ENCODE data around the gene PWWP2A.

The PWWP2A gene

DNA sequence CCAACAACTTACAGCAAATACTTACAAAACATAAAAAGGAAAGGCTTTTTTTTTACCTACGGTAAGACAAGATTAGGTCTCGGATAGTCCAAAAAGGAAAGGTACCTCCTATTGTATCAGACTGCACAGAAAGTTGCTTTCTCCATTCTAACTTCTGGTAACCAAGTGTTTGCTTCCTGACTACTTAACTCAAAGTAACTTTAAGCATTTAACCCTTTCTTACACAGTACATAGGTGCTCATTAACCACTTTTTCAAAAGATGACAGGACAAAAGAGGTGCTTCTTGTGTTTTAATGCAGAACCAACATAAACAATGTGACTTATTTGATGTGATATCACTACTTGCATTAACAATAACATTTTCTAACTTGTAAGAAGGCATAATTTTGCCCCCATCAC lies 23.1 kb downstream of the PWWP2A start:
- no peaks in the 10 kb centered on the region for H3K27me3 Mint-ChIP-seq
- no peak overlapping the region for H3K4me3 Mint-ChIP-seq

DNA sequence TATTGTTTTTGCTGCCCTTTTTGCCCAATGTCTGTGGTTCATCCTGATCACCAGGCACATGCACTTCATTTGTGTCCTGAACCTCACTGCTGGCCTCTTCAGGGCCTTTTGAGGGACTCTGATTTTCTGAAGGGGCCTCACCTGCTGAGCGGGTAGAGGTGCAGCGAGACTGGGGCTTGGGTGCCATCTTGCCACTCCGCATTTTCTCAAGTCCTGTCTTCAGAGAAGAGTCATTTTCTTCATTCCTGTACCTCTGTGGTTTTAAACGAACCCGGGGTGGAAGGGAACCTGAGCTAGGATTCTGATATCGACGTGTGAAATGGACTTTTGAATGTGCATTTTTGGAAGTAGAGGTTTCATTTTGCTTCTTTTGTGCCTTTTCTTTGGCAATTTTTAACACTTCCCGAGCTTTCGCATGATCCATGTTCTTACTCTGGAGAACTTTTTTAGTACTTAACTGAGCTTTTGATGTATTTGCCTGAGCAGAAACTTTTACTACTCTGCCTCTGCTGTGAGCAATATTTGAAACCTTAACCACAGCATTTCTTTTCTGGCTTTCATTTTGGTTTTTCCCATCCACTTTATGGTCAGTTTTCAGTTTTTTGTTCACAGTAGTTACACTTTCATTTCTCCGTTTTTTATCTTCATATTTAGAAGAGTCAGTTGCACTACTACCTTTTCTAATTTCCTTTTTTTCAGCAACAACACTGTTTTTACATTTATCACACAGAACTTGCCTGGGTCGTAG lies 26.1 kb downstream of the PWWP2A start:
- H3K36me3 Mint-ChIP-seq (ENCODE audit: low read depth) = peaks cover 53% of the 10 kb centered on the region
- peaks cover 17% of the 10 kb centered on the region for H3K4me1 Mint-ChIP-seq (ENCODE audit: low read depth)
- H3K4me3 Mint-ChIP-seq = peak overlapping the region; percentile 7

More for the DNA sequence above, 23.1 kb downstream of the PWWP2A start:
- Mint-ChIP-seq H3K36me3 (ENCODE audit: low read depth) (peaks cover 50% of the 10 kb centered on the region), H3K9me3 (no peaks in the 10 kb centered on the region), H3K4me1 (ENCODE audit: low read depth) (peaks cover 20% of the 10 kb centered on the region), H3K27ac (no peak overlapping the region)

GRCh38 chr5:160092514-160092913 lies 26.7 kb downstream of the PWWP2A start:
- Mint-ChIP-seq H3K9me3 (no peaks in the 10 kb centered on the region), H3K27me3 (no peaks in the 10 kb centered on the region), H3K4me3 (no peak overlapping the region)

More for the DNA sequence above, 26.1 kb downstream of the PWWP2A start:
- Mint-ChIP-seq H3K27me3 (no peaks in the 10 kb centered on the region), H3K9me3 (no peaks in the 10 kb centered on the region), H3K27ac (peak overlapping the region; percentile 57)

DNA sequence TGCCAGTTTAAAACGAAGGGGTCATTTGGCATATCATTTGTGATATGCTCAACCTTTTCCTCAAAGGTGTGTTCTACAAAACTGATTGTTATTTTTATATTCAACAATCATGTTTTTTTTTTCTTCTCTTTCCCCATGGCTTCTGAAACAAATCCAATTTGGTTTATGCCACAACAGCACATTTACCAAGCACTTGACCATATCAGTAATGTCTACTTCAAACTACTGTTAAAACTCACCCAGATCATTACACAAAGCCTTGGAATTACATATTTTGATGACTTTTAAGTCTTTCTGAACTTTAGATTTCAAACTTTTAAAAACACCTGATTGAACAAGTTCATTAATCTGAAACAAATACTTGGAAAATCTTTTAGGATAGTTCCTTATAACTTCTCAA lies 29.2 kb downstream of the PWWP2A start:
- H3K27me3 Mint-ChIP-seq = no peaks in the 10 kb centered on the region
- no peak overlapping the region for H3K27ac Mint-ChIP-seq
- H3K9me3 Mint-ChIP-seq = no peaks in the 10 kb centered on the region
- peaks cover 40% of the 10 kb centered on the region for H3K36me3 Mint-ChIP-seq (ENCODE audit: low read depth)
- H3K4me1 Mint-ChIP-seq (ENCODE audit: low read depth) = peaks cover 13% of the 10 kb centered on the region
- no peak overlapping the region for H3K4me3 Mint-ChIP-seq

More at GRCh38 chr5:160092514-160092913, 26.7 kb downstream of the PWWP2A start:
- Mint-ChIP-seq H3K36me3 (ENCODE audit: low read depth) (peaks cover 49% of the 10 kb centered on the region), H3K4me1 (ENCODE audit: low read depth) (peaks cover 13% of the 10 kb centered on the region), H3K27ac (no peak overlapping the region)

DNA sequence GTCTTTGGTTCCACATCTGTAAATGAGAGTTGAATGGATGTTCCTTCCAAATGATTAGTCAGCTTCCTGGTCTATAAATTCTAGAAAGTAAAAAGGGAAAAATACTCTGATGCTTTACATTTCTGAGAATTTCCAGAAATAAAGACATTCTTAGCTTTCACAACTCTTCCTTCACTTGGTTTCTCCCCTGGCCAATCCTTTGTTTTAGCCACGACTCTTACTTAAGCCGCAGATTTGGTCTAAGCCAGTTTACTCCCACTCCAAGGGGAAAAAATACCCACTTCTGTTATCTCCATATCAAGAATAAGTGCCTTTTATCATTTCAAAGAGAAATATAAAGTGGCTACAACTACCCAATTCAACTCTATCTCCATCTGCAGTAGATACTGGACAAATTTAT lies 29.7 kb downstream of the PWWP2A start:
- Mint-ChIP-seq H3K9me3 (no peaks in the 10 kb centered on the region), H3K4me3 (no peak overlapping the region), H3K27me3 (no peaks in the 10 kb centered on the region), H3K27ac (no peak overlapping the region), H3K36me3 (ENCODE audit: low read depth) (peaks cover 39% of the 10 kb centered on the region), H3K4me1 (ENCODE audit: low read depth) (peaks cover 13% of the 10 kb centered on the region)

- Mint-ChIP-seq H3K4me3 (no peak overlapping the region), H3K9me3 (no peaks in the 10 kb centered on the region), H3K27ac (no peak overlapping the region), H3K4me1 (ENCODE audit: low read depth) (peaks cover 9% of the 10 kb centered on the region), H3K36me3 (ENCODE audit: low read depth) (peaks cover 32% of the 10 kb centered on the region), H3K27me3 (no peaks in the 10 kb centered on the region)
These were observed 30.4 kb downstream of the PWWP2A start for GRCh38 chr5:160088805-160089204.

- peaks cover 16% of the 10 kb centered on the region for H3K36me3 Mint-ChIP-seq (ENCODE audit: low read depth)
- no peaks in the 10 kb centered on the region for H3K9me3 Mint-ChIP-seq
- no peak overlapping the region for H3K4me3 Mint-ChIP-seq
- H3K4me1 Mint-ChIP-seq (ENCODE audit: low read depth) = no peaks in the 10 kb centered on the region
- no peak overlapping the region for H3K27ac Mint-ChIP-seq
- H3K27me3 Mint-ChIP-seq = no peaks in the 10 kb centered on the region
These were observed 32.1 kb downstream of the PWWP2A start for GRCh38 chr5:160087199-160087598.

DNA sequence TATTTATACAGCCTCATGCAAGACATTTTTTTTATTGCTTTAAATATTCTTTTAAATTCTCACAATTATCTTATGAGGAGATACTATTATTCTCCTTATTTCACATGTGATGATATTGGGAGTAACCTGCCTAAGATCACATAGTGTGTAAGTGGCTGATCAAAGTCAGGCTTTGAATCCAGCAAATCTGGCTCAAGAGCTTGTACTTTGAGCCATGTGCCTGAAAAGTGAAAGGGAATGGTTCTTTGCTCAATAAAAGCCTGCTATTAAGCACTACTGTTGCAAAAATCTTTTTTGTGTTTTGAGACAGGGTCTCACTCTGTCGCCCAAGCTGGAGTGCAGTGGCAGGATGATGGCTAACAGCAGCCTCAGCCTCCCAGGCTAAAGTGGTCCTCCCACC lies 35.1 kb downstream of the PWWP2A start:
- Mint-ChIP-seq H3K36me3 (ENCODE audit: low read depth) (no peaks in the 10 kb centered on the region), H3K27me3 (no peaks in the 10 kb centered on the region), H3K9me3 (no peaks in the 10 kb centered on the region), H3K4me3 (no peak overlapping the region), H3K27ac (no peak overlapping the region), H3K4me1 (ENCODE audit: low read depth) (no peaks in the 10 kb centered on the region)

DNA sequence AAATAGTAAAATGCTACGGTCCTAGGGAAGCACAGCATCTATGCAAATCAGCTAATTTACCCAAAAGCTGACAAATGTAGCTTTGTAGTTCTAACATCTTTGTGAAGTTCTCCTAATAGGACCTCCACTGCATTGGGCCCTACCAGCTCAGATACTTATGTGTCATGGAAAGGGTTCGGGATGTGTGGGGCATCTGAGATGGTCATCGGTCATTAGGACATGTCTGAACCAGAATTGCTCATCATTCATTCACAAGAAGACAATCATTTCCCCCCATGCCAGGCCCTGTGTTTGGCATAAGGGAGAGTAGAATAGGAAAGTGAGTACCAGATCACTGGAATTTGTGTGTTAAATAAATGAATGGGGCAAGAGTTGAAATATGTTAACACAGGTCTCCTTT lies 35.7 kb downstream of the PWWP2A start:
- no peaks in the 10 kb centered on the region for H3K4me1 Mint-ChIP-seq (ENCODE audit: low read depth)
- H3K27ac Mint-ChIP-seq = no peak overlapping the region
- H3K27me3 Mint-ChIP-seq = no peaks in the 10 kb centered on the region
- no peaks in the 10 kb centered on the region for H3K36me3 Mint-ChIP-seq (ENCODE audit: low read depth)
- no peak overlapping the region for H3K4me3 Mint-ChIP-seq
- no peaks in the 10 kb centered on the region for H3K9me3 Mint-ChIP-seq

DNA sequence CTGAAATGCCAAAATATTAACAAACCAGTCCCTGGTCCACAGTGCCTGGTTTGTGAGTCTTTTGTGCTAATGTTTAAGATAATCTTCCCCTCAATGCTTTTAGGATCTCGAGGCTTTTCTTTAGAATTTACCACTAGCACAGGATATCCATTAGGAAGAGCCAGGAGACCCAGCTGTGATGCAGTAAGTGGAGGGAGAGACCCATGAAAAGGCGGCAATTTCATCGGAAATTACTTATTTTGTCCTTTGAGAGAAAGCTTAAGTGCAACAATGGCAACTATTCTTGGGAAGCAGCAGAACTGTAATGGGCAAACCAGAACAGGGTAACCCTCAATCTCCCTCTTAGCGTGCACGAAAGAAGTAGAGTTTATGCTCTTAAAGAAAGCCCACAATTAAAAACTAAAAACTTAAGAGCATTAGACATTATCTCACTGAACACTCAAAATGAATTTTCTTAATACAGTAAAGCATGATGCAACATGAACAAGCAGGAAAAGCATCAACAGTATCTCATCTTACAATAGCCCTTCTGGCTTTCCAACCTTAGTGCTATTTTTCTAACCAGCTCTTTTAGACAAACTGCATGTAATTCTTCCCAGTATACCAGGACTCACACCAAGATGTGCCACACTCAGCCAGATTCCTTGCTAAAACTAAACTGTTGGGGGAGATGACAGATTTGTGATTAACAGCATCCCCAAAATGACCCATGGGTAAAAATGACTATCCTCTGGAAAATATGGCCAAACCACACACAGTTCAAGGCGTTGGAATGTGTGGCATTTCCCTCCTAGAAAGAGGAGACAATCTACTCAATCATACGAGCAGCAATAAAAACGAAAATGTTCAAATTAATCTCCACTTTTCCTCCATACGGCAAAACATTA lies 36.4 kb downstream of the PWWP2A start:
- Mint-ChIP-seq H3K4me3 (no peak overlapping the region), H3K27me3 (no peaks in the 10 kb centered on the region), H3K36me3 (ENCODE audit: low read depth) (no peaks in the 10 kb centered on the region), H3K9me3 (no peaks in the 10 kb centered on the region), H3K4me1 (ENCODE audit: low read depth) (no peaks in the 10 kb centered on the region), H3K27ac (no peak overlapping the region)

DNA sequence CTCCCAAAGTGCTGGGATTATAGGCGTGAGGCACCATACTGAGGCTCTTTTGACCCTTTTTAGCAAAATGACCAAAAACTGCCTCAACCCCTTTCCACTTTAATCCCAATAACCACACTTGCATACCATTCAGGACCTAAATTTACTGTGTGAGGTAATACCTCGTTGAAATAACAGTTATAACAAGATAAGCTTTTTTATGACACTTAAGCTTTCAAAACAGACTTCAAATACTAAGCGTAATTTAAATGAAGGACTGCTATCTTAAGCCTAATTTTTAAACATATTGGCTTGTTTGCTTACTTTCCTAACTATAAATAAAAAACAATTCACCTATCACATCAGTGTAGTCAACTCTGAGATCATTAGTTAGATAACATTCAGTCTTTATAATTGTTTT lies 37.8 kb downstream of the PWWP2A start:
- Mint-ChIP-seq H3K27me3 (no peaks in the 10 kb centered on the region), H3K4me3 (no peak overlapping the region), H3K27ac (no peak overlapping the region), H3K36me3 (ENCODE audit: low read depth) (peaks cover 8% of the 10 kb centered on the region), H3K4me1 (ENCODE audit: low read depth) (no peaks in the 10 kb centered on the region), H3K9me3 (no peaks in the 10 kb centered on the region)

GRCh38 chr5:160079753-160080152 lies 39.5 kb downstream of the PWWP2A start:
- H3K36me3 Mint-ChIP-seq (ENCODE audit: low read depth) = peaks cover 8% of the 10 kb centered on the region

DNA sequence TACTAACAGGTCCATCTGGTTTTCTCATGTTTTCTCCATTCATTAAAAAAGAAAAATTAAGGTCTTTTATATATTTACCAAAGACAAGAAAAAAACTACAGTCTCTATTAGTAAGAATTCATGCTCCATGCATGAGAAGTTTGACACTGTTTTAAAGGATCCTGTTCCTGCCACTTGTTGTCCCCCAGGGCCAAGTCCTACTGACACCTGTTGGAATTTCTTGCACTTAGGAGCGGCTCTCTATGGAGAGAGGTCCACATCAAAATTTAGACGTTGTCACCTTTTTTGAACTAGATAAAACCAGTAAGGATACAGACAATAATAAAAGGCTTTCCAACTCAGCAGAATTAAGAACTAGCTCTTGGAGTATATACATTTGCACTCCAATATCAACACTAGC lies 42.3 kb downstream of the PWWP2A start:
- Mint-ChIP-seq H3K27ac (no peak overlapping the region), H3K27me3 (no peaks in the 10 kb centered on the region), H3K36me3 (ENCODE audit: low read depth) (peaks cover 12% of the 10 kb centered on the region), H3K9me3 (no peaks in the 10 kb centered on the region), H3K4me1 (ENCODE audit: low read depth) (no peaks in the 10 kb centered on the region), H3K4me3 (no peak overlapping the region)

More at GRCh38 chr5:160079753-160080152, 39.5 kb downstream of the PWWP2A start:
- Mint-ChIP-seq H3K4me1 (ENCODE audit: low read depth) (no peaks in the 10 kb centered on the region), H3K27ac (no peak overlapping the region), H3K27me3 (no peaks in the 10 kb centered on the region), H3K4me3 (no peak overlapping the region), H3K9me3 (no peaks in the 10 kb centered on the region)

- no peak overlapping the region for H3K27ac Mint-ChIP-seq
- H3K4me1 Mint-ChIP-seq (ENCODE audit: low read depth) = no peaks in the 10 kb centered on the region
- H3K9me3 Mint-ChIP-seq = no peaks in the 10 kb centered on the region
- H3K36me3 Mint-ChIP-seq (ENCODE audit: low read depth) = peaks cover 12% of the 10 kb centered on the region
- no peak overlapping the region for H3K4me3 Mint-ChIP-seq
- H3K27me3 Mint-ChIP-seq = no peaks in the 10 kb centered on the region
These were observed 44.2 kb downstream of the PWWP2A start for GRCh38 chr5:160075073-160075472.

DNA sequence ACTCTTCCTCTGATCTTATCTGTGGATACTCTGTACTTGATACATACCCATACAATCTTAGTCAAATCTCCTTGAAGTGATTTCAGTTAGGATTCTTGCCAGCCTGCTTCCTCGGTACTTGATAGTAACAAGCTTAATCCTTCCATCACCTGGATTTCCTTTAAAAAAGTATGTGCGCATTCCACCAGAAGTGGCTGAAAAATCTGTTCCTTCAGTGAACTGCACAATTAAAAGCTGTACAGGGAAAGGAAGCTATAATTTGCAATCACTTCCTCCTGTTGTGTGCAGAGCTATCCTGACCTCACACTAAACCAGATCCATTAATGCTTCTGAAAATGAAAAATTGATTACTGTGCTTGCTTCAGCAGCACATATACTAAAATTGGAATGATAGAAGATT lies 47.3 kb downstream of the PWWP2A start:
- peaks cover 8% of the 10 kb centered on the region for H3K36me3 Mint-ChIP-seq (ENCODE audit: low read depth)
- H3K4me1 Mint-ChIP-seq (ENCODE audit: low read depth) = no peaks in the 10 kb centered on the region
- no peaks in the 10 kb centered on the region for H3K27me3 Mint-ChIP-seq
- no peak overlapping the region for H3K27ac Mint-ChIP-seq
- H3K9me3 Mint-ChIP-seq = no peaks in the 10 kb centered on the region
- no peak overlapping the region for H3K4me3 Mint-ChIP-seq

All from stimulated activated naive CD8-positive, alpha-beta T cell treated with anti-CD3 and anti-CD28 coated beads, Interleukin-15, Interleukin-2, amounts not matched to agents 100 ng/mL and 50 ng/mL, for 24 hours (primary cell).